Choroid plexus epithelial cell (primary cell): Measurements from ENCODE around the gene B4GALNT3.

Experiments
- DNase-seq: peaks from one replicate; pipeline ENCODE4 v3.0.0-alpha.2; 2010; ENCODE audit warnings: low read depth
- H3K4me3 ChIP-seq: 2 replicates; pipeline ENCODE4 v1.5.1; 2011; ENCODE audit warnings: low read depth, mild to moderate bottlenecking, control low read depth, low read length, moderate library complexity
- CTCF ChIP-seq: conservative IDR thresholded peaks from 2 replicates; pipeline ENCODE4 v1.5.1; 2011; ENCODE audit warnings: low read depth, mild to moderate bottlenecking, control low read depth, inconsistent platforms, low read length, moderate library complexity

B4GALNT3 gene

GRCh38 chr12:508145-508544, 48.4 kb downstream of the B4GALNT3 start:
- H3K4me3 ChIP-seq: no peak overlapping the region
- TF ChIP-seq CTCF: no peak
- DNase-seq: no peak

GRCh38 chr12:508795-509194, 49.1 kb downstream of the B4GALNT3 start:
- H3K4me3 ChIP-seq: no peak overlapping the region
- no peak for TF ChIP-seq CTCF
- DNase-seq: no peak

GRCh38 chr12:509500-509899, 49.8 kb downstream of the B4GALNT3 start:
- peak; percentile 30 for DNase-seq
- TF ChIP-seq CTCF: no peak

GRCh38 chr12:510071-510825, 50.5 kb downstream of the B4GALNT3 start:
- no peak for DNase-seq
- no peak for TF ChIP-seq CTCF
- no peak overlapping the region for H3K4me3 ChIP-seq

More at GRCh38 chr12:509500-509899, 49.8 kb downstream of the B4GALNT3 start:
- H3K4me3 ChIP-seq: no peak overlapping the region

- no peak for DNase-seq
- no peak for TF ChIP-seq CTCF
- no peak overlapping the region for H3K4me3 ChIP-seq
Measured at GRCh38 chr12:512933-513332, 53.2 kb downstream of the B4GALNT3 start.

GRCh38 chr12:513446-513845, 53.7 kb downstream of the B4GALNT3 start:
- no peak for TF ChIP-seq CTCF
- no peak for DNase-seq

GRCh38 chr12:517538-517937, 57.8 kb downstream of the B4GALNT3 start:
- no peak for TF ChIP-seq CTCF
- H3K4me3 ChIP-seq: no peak overlapping the region
- DNase-seq: no peak

More at GRCh38 chr12:513446-513845, 53.7 kb downstream of the B4GALNT3 start:
- no peak overlapping the region for H3K4me3 ChIP-seq
